HG03064 (cell line): ENCODE measurements around the gene CABCOCO1.
"Not testable (repeated sequence)": the region's sequence is repeated elsewhere in the genome, so short reads cannot be mapped to it uniquely, and the experiment has no call there.

Experiments
- ATAC-seq: cut with Tn5 transposase; IDR thresholded peaks from one replicate; pipeline ENCODE4 v1.9.1; 2021; ENCODE audit warnings: low read depth; ENCODE audit not compliant: unreplicated experiment

CABCOCO1 gene

GRCh38 chr10:61705022-61705613 lies 42.4 kb downstream of the CABCOCO1 start:
- no peak for ATAC-seq

DNA sequence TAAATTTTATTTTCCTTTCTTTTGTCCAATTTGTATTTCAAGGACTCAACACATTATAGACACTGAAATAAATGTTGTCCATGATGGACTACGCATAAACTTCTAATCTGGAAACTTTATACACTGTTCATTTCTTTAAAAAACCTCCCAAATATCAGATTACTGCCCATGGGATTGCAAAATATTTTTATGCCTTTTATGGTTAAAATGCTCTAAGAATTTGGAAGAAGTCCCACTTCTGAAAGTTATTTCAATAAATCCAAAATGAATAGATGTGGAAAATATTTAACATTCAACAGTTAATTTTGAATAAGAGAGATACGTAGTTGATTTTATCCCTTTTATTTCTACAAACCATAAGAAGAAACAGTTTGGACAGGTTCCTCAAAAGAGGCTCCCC lies 46.1 kb downstream of the CABCOCO1 start:
- ATAC-seq, result no peak

- not testable (repeated sequence) for ATAC-seq
These were observed 49.4 kb downstream of the CABCOCO1 start for GRCh38 chr10:61712105-61712504.

- ATAC-seq, result not testable (repeated sequence)
These were observed 56.7 kb downstream of the CABCOCO1 start for GRCh38 chr10:61719475-61719874.

- ATAC-seq, result no peak
These were observed 57.2 kb downstream of the CABCOCO1 start for GRCh38 chr10:61719906-61720305.

DNA sequence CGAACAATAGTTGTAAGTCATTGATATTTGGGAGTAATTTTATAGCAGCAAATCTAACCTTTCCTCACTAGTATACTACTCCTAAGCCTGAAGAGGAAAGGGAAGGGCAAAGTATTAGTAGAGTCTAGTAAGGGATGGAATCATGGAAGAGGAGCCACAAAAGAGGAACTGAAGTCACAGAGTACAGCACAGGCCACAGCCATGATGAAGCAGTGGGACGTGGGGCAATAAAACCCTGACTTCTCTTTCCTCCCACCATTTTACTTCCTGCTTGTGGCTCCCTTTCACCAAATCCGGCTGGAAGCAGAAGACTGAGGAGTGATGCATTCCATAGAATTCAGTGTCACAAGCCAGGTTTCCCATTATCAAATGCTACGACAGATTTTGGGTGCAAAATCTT lies 58.7 kb downstream of the CABCOCO1 start:
- no peak for ATAC-seq

DNA sequence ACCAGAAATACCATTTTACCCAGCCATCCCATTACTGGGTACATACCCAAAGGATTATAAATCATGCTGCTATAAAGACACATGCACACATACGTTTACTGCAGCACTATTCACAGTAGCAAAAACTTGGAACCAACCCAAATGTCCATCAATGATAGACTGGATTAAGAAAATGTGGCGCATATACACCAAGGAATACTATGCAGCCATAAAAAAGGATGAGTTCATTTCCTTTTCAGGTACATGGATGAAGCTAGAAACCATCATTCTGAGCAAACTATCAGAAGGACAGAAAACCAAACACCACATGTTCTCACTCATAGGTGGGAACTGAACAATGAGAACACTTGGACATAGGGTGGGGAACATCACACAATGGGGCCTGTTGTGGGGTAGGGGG lies 62.5 kb downstream of the CABCOCO1 start:
- not testable (repeated sequence) for ATAC-seq

DNA sequence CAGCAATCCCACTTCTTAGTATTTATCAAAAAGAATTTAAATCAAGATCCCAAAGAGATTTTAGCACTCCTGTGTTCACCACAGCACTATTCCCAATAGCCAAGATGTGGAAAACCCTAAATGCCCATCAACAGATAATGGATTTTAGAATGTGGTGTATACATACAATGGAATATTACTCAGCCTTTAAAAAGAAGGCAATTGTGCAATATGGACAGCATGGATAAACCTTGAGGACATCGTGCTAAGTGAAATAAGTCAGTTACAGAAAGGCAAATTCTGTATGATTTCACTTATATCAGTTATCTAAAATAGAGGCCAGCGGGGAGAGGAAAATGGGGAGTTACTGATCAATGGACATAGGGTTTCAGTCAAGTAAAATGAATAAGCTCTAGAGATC lies 66.9 kb downstream of the CABCOCO1 start:
- no peak for ATAC-seq

- ATAC-seq, result no peak
These were observed 67.9 kb downstream of the CABCOCO1 start for GRCh38 chr10:61730671-61731070.

DNA sequence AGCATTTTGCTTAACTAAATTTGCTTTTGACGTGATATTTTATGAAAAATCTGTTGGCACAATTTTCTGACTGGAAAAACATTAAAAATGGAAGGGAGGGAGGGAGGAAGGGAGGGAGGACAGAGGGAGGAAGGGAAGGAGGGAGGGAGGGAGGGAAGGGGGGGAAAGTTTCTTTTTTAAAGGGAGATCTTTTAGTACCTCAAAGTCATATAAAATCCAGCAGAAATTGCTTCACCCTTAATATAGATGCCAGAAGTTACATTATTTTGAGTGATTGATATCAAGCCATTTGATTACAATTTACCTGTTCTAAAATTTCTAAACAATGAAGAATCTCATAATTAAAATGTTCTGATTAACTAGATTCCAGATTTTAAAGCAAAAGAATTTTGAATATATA lies 68.9 kb downstream of the CABCOCO1 start:
- ATAC-seq, result no peak

GRCh38 chr10:61732629-61733278 lies 70.0 kb downstream of the CABCOCO1 start:
- no peak for ATAC-seq

- ATAC-seq, result no peak
These were observed 70.7 kb downstream of the CABCOCO1 start for GRCh38 chr10:61733358-61733940.

DNA sequence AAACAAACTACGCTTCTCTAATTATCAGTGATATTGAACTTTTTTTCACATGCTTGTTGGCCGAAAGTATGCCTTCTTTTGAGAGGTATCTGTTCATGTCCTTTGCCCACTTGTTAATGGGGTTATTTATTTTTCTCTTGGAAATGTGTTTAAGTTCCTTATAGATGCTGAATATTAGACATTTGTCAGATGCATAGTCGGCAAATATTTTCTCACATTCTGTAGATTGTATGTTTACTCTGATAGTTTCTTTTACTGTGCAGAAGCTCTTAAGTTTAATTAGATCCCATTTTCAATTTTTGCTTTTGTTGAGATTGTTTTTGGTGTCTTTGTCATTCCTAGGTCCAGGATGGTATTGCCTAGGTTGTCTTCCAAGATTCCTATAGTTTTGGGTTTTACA lies 73.2 kb downstream of the CABCOCO1 start:
- ATAC-seq, result no peak

GRCh38 chr10:61737455-61737854 lies 74.7 kb downstream of the CABCOCO1 start:
- ATAC-seq, result not testable (repeated sequence)

- no peak for ATAC-seq
These were observed 80.1 kb downstream of the CABCOCO1 start for GRCh38 chr10:61742812-61743211.

GRCh38 chr10:61744469-61744868 lies 81.7 kb downstream of the CABCOCO1 start:
- no peak for ATAC-seq

DNA sequence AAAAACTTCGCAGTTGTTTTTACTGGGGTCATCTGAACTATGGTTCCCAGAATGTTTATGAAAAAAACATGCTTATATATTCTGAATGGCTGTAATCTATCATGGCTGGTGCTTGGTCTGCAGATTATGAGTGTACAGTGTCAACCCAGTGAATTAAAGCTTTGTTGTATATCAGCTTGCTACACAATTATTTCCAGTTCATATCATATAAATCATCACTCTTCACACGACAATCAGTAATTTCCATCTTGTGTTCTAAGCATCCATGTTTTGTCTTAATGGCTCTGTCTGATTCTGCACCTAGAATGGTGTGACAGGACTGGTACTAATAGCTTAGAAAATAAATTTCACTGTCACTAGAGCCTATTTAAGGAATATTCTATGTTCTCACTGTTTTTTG lies 83.6 kb downstream of the CABCOCO1 start:
- ATAC-seq, result no peak

DNA sequence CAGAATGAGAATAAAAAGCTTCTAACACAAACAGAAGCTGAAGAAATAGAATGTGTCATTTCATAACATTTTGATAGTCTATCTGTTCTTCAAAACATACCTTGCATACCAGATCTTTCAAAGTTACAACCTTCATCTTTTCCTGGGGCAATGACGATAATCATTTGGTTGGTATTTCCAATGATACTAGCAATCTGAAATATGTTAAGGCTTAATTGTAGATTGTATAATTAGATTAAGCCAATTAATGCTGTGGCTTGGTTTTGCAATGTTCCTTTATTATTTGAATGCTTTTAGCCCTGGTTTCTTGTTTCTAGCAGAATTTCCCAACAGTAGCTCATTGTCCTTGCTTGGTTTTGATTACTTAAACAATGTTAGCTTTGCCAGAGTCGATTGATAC lies 84.6 kb downstream of the CABCOCO1 start:
- no peak for ATAC-seq

DNA sequence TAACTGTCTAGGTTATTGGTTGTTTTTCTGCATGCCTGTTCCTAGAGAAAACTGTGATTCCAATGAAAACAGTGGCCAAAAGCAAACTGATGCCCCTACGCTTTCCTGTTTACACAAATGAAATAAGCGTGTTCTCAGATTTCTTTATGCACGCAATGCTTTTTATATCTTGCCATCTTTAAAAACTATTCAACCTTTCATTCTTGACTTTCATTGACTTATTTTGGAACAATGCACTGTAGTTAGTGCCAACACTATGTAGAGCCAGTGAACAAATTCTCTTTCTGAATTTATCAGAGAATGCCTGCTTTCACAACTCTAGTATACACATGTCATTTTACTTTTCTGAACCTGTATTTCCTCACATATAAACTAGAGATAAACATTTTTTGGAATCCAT lies 86.6 kb downstream of the CABCOCO1 start:
- ATAC-seq, result no peak

DNA sequence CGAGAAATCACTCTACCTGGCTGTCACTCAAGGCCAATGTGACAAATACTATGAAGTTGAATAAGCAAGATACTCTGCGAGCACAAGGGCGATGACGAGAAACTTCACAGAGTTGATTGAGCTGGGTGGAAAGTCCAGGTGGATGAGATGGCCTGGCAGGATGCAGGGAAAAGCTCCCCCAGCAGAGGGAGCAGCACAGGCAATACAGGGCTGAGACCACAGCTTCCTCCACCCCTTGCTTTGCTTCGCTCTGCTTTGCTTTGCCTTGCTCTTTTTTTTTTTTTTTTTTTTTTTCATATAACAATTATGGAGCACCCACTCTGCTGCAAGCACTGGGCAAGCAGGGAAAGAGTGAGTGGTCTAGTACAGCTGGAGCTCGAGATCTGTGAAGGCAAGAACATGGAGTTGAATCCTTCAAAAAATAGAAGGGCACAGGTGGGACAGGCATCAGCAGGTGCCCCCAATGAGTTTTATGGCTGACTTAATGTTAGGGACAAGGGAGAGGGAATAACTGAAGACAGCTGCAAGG lies 88.3 kb downstream of the CABCOCO1 start:
- peak; percentile 73 for ATAC-seq

DNA sequence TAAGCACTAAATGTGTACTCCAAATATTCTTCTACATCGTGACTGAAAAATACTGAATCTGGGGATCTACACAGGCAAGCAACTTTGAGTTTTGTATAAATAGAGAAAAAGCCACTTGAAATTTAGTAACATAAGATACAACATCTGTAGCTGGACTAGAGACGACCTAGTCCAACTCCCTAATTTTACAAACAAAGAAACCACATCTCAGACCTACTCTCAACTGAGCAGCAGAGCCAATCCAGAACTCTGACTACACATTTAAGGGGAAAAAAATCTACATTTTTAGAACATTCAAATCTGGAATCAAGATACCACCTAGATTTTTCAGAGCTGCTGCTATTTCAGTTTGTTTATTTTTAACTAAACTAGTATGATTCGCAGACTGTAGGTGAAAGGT lies 88.9 kb downstream of the CABCOCO1 start:
- ATAC-seq, result peak; percentile 10
